ENCODE data around the gene OSBPL6.

DNA sequence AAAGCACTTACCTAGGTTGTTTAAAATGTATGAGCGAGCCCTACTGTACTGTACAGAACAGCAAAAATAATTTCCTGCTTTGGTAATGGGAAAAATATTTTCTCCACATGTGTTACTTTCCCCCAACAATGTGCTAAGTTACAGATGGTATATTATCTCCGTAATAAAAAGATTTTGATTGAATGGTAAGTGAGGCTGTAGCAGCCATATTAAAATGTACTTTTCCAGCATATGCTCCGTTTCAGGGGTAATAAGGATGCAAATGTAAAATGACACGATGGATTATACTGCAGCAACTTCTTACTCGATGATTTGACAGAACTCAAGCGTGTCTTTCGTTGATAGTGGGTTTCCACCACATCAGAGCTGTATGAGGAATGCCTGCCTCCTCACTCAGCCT lies 50.5 kb downstream of the OSBPL6 start:
- TF ChIP-seq, protein P1, sequence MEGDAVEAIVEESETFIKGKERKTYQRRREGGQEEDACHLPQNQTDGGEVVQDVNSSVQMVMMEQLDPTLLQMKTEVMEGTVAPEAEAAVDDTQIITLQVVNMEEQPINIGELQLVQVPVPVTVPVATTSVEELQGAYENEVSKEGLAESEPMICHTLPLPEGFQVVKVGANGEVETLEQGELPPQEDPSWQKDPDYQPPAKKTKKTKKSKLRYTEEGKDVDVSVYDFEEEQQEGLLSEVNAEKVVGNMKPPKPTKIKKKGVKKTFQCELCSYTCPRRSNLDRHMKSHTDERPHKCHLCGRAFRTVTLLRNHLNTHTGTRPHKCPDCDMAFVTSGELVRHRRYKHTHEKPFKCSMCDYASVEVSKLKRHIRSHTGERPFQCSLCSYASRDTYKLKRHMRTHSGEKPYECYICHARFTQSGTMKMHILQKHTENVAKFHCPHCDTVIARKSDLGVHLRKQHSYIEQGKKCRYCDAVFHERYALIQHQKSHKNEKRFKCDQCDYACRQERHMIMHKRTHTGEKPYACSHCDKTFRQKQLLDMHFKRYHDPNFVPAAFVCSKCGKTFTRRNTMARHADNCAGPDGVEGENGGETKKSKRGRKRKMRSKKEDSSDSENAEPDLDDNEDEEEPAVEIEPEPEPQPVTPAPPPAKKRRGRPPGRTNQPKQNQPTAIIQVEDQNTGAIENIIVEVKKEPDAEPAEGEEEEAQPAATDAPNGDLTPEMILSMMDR (IDR thresholded peaks at IDR 0.05; ENCODE audit: low read depth, low read length), result no peak
- TF ChIP-seq, protein P2, sequence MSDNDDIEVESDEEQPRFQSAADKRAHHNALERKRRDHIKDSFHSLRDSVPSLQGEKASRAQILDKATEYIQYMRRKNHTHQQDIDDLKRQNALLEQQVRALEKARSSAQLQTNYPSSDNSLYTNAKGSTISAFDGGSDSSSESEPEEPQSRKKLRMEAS (IDR thresholded peaks at IDR 0.05; ENCODE audit: low read depth, low read length), result no peak
- TF ChIP-seq MYC (IDR thresholded peaks at IDR 0.05; ENCODE audit: low read depth, low read length), result no peak

Measured in NB4 (cell line).